ENCODE data around the gene ELMO1.

Gene ELMO1

GRCh38 chr7:36894190-36894589, 554.5 kb downstream of the ELMO1 start:
- DNase-seq: no peak

GRCh38 chr7:36889182-36889581, 559.5 kb downstream of the ELMO1 start:
- DNase-seq: no peak

- DNase-seq: no peak
Observed at GRCh38 chr7:36887969-36888368, 560.7 kb downstream of the ELMO1 start.

DNA sequence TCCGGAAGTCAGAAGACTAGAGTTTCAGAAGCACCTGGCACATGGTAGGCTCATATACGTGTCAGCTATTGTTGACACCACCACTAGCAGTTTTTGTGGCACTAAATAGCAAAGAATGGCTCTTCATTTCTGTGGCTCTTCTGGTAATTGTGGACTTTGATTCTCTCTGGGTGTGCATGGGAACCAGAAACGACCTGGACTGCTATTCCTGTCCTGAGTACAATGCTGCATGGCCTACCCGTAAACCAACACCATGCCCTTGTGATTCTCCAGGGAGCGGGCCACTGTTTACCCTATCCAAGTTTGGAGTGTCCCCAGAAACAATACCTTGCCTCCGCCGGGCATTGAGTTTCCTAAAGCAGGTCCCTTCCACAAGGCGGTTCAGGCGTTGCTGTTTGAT, 561.4 kb downstream of the ELMO1 start:
- DNase-seq: no peak

DNA sequence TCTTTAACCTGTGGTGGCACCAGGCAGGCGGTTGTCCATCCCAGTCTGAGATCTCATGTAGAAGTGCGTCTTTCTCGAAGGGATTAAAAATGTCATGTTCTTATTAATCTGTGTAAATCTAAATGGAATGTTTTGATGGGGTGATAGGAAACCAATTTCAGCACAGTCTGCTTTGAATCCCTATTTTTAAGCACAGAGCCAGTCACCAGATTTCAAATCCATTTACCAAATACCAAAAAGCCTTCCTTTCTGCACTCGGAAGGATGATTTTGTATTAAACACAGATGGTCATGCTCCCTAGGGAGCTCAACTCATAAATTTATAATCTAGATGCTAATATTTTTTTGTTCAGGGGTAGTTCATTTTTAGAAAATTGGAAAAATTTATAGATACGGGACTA, 563.8 kb downstream of the ELMO1 start:
- no peak for DNase-seq

DNA sequence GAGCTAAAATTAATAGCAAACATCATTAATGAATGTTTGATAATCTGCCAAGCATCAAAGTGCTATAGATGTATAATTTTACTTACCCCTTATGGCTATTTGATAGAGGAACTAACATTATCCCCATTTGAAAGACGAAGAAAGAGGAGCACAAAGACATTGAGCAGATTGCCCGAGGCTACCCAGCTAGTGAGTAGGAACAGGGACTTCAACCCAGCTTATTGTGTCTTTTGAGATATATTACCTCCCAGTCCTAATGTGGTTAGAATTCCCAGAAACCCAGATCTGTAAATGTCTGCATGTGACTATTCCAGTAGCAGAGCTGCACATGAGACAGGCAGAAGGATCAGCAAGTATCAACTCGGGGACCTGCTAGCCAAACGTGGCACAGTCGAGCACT, 564.3 kb downstream of the ELMO1 start:
- DNase-seq: no peak

GRCh38 chr7:36881233-36881874, 567.3 kb downstream of the ELMO1 start:
- no peak for DNase-seq

DNA sequence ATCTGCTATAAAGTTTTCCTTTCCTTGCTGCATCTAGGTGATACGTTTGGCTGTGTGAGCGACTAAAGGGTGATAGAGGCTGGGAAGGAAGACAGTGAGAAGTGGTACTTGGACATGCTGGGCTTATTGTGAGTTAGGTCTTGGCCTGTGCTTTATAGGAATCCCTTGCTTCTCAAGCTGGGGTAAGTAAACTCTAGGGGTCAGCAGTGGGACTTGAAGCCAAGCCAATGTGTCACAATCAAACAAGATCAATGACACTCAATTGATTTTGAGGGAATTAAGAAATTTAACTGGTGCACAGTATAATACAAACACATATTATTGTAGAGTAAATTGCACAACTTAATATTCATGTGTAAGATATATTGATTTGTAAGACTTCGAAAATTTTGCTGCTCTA, 568.6 kb downstream of the ELMO1 start:
- DNase-seq: no peak

GRCh38 chr7:36879021-36879420, 569.6 kb downstream of the ELMO1 start:
- DNase-seq: no peak

DNA sequence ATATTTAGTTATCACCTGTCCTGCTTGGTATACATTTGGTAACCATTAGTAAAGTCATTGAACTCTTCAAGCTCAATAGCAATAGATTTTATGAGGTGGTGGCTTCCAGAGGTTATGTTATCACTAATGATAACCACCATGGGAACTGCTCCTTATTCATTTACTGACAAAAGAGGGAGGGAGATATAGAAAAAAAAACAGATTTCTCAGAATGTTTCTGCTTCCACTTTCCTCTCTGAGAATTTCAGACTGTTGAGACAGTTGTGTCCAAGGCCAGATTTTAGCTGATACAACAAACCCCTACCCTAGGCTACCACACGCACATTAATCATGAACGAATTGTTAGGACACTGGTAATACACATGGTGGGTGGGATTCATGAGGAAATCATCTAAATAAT, 570.4 kb downstream of the ELMO1 start:
- DNase-seq: no peak

DNA sequence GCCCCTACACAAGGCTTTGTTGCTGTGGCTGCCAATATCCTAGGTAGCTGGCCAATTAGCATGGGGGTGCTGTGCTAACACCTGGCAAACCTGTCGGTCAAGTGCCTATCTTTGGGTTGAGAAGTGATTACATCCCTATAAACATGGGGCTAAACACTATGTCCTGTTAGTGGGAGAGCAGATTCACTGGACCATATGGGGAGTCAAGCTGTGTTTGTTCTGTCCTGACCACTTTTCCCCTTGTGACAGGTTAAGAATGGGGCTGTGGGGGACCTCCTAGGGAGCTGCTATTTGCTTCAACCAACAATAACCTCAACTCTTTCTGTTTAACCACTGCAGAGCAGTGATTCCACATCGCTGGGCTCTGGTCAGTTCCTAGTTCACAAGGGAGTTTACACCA, 572.9 kb downstream of the ELMO1 start:
- DNase-seq: no peak

DNA sequence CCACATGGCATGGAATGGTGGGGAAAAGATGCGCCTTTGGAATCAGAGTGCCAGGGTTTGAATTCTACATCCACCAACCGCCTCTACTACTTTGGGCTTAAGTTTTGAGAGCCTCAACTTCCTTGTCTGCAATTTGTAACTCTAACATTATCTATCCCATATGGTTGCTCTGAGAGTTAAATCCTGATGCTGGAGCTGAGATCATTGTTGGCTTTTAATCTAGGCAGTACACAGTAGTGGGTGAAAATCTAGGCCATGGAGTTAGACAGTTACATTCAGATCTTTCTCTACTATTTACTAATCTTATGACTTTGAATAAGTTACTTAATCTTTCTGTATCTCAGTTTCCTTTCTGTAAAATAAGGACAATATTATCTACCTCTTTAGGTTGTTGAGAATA, 574.6 kb downstream of the ELMO1 start:
- no peak for DNase-seq

DNA sequence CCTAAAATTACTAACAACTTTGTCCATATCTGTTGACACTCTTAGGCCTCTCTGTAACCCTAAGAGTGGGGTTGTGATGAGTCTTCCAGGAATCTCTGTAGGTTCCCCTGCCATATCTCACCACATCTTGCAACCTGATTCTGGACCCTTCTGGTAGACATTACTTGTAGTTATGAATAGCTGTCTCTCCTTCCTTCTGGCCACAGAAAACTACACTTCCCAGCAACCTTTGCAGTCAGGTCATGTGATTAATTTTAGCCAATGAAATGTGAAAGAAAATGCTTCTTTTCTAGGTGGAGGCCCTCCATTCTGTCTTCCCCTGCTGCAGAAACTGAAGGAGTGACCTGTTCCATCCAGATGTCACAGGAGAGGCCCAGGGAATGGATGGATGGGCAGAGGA, 576.8 kb downstream of the ELMO1 start:
- no peak for DNase-seq

GRCh38 chr7:36871355-36871738, 577.3 kb downstream of the ELMO1 start:
- no peak for DNase-seq

DNA sequence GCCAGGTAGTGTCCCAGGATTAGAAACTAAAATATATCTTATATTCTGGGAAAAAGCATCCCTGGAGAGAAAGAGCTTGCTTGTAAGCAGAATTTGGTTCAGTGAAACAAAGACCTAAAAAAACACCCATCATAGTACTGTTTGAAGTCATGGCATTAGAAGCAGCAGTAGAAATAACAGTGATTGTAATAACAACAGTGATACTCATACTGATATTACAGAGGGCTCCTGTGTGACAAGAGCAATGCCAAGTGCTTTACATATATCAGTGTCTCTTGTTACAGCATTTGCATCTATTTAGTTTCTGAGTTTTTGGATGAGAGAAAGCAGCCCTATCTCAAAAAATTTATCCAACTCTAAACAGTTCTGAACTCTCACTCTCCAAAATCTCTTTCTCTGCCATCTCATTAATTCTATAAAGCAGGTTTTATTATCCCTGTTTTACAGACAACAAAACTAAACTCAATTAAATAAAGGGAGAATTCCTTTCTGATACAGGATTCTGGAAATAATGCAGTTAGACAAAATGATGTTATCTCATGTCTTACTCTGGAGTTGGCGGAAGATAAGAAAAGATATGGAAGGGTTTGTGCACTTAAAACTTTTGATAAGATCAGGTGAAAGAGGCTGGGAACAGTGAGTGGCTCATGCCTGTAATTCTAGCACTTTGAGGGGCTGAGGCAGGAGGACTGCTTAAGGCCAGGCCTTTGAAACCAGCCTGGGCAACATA, 577.9 kb downstream of the ELMO1 start:
- DNase-seq: no peak

DNA sequence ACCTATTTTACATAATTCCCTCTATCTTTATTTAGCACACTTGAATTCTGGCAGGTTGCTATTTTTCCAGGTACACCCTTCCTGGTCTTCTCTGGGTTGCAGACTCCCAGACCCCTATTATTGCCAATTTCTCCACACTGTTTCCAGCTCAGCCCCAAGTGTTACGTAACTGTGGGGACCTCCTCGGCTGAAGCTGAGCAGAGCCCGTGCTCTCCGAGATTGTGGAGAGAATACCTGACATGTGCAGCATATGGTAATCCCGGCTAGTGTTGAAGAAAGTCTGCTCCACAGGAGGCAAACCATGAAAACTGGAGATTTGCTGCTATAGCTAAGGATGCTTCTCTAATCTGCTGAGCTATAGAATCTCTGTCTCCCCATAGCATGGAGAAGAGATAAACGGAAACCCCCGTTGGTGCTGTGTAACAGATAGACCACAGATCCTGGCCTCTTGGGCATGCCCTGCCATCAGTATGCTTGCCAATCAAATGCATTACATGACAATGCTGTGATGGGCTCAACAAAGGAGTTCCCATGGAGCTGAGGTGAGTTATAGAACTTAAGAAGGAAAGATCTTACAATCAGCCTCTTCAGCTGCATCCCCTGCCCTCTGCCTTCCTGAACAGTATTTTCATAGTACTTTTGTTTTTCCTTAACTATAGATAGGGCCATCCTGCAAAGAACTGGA, 579.8 kb downstream of the ELMO1 start:
- no peak for DNase-seq

GRCh38 chr7:36865019-36865418, 583.6 kb downstream of the ELMO1 start:
- DNase-seq: no peak

GRCh38 chr7:36863901-36864701, 584.6 kb downstream of the ELMO1 start:
- DNase-seq: no peak

DNA sequence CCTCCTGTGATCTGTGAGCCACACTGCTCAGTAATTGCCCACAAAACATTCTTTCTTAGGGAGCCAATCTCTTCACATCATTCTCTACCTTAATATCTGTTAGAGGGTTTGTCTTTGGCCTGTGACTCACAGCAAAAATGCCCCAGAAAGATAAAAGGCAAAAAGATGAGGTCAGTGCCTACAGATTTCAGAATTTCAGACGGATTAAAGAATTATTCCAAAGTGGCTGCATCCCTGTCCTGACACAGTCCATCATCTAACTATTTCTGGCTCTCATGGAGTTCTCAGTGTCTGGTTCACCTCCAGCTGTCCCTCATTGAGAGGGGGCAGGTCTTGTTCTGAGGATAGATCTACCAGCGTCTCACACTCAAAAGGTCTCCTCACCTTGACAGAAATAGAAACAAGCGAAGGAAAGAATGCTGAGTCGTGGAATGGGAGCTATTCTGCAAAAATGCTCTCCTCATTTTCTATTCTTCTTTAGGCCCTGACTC, 585.8 kb downstream of the ELMO1 start:
- DNase-seq: no peak

GRCh38 chr7:36861656-36862055, 587.0 kb downstream of the ELMO1 start:
- no peak for DNase-seq

DNA sequence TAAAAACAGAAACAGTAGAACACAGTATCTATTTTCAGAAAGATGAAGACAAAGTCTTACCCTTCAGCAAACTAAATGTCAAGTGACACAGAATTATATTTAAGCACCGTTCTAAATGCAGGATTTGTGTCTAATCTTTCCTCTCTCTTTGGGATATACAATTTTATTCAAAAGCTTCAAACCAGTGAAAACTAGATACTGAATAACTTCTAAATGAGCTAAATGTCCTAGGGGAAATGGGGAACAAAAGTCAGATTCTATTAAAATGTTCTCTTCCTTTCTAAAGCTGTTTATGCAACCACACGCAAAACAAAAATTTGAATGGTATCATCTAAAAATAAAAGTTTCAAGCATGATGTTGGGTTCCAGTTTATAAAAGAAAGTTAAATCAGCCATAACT, 588.0 kb downstream of the ELMO1 start:
- DNase-seq: no peak

DNA sequence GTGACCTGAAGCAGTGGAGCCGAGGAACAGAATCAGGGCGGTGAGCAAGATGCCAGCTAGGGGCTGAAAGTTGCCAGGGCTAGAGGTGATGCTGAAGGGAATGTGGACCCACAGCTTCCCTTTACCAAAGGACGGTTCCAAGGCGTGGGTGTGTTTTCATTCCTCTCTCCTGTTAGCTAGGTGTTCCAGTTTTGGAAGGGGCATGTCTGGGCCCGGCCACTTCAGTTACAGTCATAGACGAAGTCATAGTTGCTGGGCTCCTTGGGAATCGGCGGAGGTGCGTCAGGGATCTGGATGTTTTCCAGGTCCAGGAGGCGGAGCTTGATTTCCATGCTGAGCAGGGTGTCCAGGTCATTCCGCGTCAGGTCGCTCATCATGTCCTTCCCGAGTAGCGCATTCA, 593.3 kb downstream of the ELMO1 start:
- no peak for DNase-seq

- DNase-seq: no peak
Observed at GRCh38 chr7:36854652-36855051, 594.0 kb downstream of the ELMO1 start.

All from left hindlimb (tissue), 1 donor.